Lung (tissue), 12 donors: ENCODE measurements around the gene CGN. TPM values are rescaled to one million over a fixed set of nuclear protein-coding genes. Genes with fewer than 3 reads are reported as not detected.

Source experiments
- ATAC-seq: fragments of 200-7000 bp; cut with Tn5 transposase; one replicate; pipeline ENCODE4 v1.9.1; 2020; ENCODE audit warnings: moderate number of reproducible peaks; ENCODE audit not compliant: insufficient read depth, low FRiP score
- DNase-seq, 3 donors: peaks; one replicate each; pipeline ENCODE4 v3.0.0-alpha.2; 2013 to 2017
- H3K27ac ChIP-seq, 2 donors: one replicate each; pipeline ENCODE4 v1.5.1; 2013; ENCODE audit warnings: mild to moderate bottlenecking in 2 of 2, moderate library complexity in 2 of 2, control low read depth in 1 of 2, inconsistent platforms in 1 of 2, low read depth in 1 of 2, low read length in 1 of 2
- H3K27me3 ChIP-seq, 3 donors: one replicate each; pipeline ENCODE4 v1.5.1; 2013; ENCODE audit warnings: low read length in 2 of 3; ENCODE audit not compliant: control insufficient read depth in 3 of 3, insufficient read depth in 3 of 3
- H3K36me3 ChIP-seq, 4 donors: one replicate each; pipeline ENCODE4 v1.5.1; 2013; ENCODE audit warnings: low read length in 4 of 4, mild to moderate bottlenecking in 1 of 4, moderate library complexity in 1 of 4; ENCODE audit not compliant: control insufficient read depth in 4 of 4, insufficient read depth in 4 of 4
- H3K4me1 ChIP-seq, 5 donors: one replicate each; pipeline ENCODE4 v1.5.1; 2013; ENCODE audit warnings: low read length in 5 of 5, mild to moderate bottlenecking in 2 of 5, moderate library complexity in 1 of 5; ENCODE audit not compliant: control insufficient read depth in 5 of 5, insufficient read depth in 5 of 5
- H3K4me3 ChIP-seq: one replicate; pipeline ENCODE4 v1.5.1; 2013; ENCODE audit warnings: mild to moderate bottlenecking, control low read depth, moderate library complexity
- H3K9ac ChIP-seq, 2 donors: one replicate each; pipeline ENCODE4 v1.5.1; 2013; ENCODE audit warnings: low read length in 2 of 2, control low read depth in 1 of 2; ENCODE audit not compliant: insufficient read depth in 1 of 2
- H3K9me3 ChIP-seq, 4 donors: one replicate each; pipeline ENCODE4 v1.5.1; 2013; ENCODE audit warnings: low read length in 3 of 4, mild to moderate bottlenecking in 1 of 4, moderate library complexity in 1 of 4; ENCODE audit not compliant: control insufficient read depth in 4 of 4, insufficient read depth in 3 of 4
- CTCF ChIP-seq: IDR thresholded peaks from 2 replicates; pipeline ENCODE4 v1.5.1; 2012; ENCODE audit warnings: mild to moderate bottlenecking; ENCODE audit errors: control extremely low read depth, extremely low read depth
- WGBS, 2 donors: extraction: QIAGEN DNeasy Blood & Tissue Kit; methylation state at CpG; one replicate each; pipeline ENCODE4 v1.1.7; 2013; 5-methylcytosine and 5-hydroxymethylcytosine counted together
- polyA plus RNA-seq, 2 donors: library from polyadenylated mRNA; stranded (reverse); fragments of 200-250 nt; gene quantifications; one replicate each; pipeline ENCODE4 v1.2.1, GENCODE V29; 2013
- total RNA-seq, 2 donors: library from RNA; depleted of rRNA in 1 of 2; stranded (reverse); fragments of >200 nt in 1 of 2; gene quantifications; one replicate each; pipeline ENCODE4 v1.2.1, GENCODE V29; 2014 to 2021
- donor health status: control.
- donor health status: control.
- donor health status: Bipolar disorder and iron deficiency.
- donor health status: healthy.
- donor health status: DM: yes; HTN: yes; CAD: no.

Gene CGN
- total and polyA plus RNA-seq, 4 donors: 23.4 to 74.9 (median 36.8) TPM

- Histone ChIP-seq H3K9me3 (no peaks in the 10 kb centered on the region), H3K36me3 (no peaks in the 10 kb centered on the region), H3K27ac (no peak overlapping the region), H3K27me3 (peaks cover 0 to 33% (median 32%) of the 10 kb centered on the region in 3 donors), H3K4me1 (peaks cover 0 to 17% (median 0%) of the 10 kb centered on the region in 5 donors), H3K4me3 (no peak overlapping the region), H3K9ac (no peak overlapping the region)
- WGBS, 2 donors: 84 to 94% methylated on average over 4 of the region's 4 CpGs
- no peak for TF ChIP-seq CTCF
- ATAC-seq (no peak), DNase-seq (no peak)
These were observed 4.1 kb downstream of the CGN start for GRCh38 chr1:151515265-151515664.

- Histone ChIP-seq H3K27ac (peak overlapping the region in 1 of 2 donors; percentile 86), H3K9ac (no peak overlapping the region), H3K9me3 (no peaks in the 10 kb centered on the region), H3K36me3 (no peaks in the 10 kb centered on the region), H3K27me3 (peaks cover 0 to 26% (median 26%) of the 10 kb centered on the region in 3 donors), H3K4me3 (no peak overlapping the region), H3K4me1 (peaks cover 0 to 11% (median 0%) of the 10 kb centered on the region in 5 donors)
- TF ChIP-seq CTCF: no peak
- ATAC-seq (no peak), DNase-seq (peak in 1 of 3 donors; percentile 20)
- WGBS, 2 donors: 70% methylated on average over 1 of the region's 1 CpG
These were observed 4.9 kb downstream of the CGN start for GRCh38 chr1:151516031-151516511.

- H3K36me3 ChIP-seq: no peaks in the 10 kb centered on the region
- no peak overlapping the region for H3K4me3 ChIP-seq
- no peak overlapping the region for H3K9ac ChIP-seq
- TF ChIP-seq CTCF: no peak
- peaks cover 0 to 6% (median 0%) of the 10 kb centered on the region in 5 donors for H3K4me1 ChIP-seq
- 95% methylated on average over 12 of the region's 12 CpGs for WGBS, 2 donors
- ATAC-seq: no peak
- DNase-seq: no peak
- H3K27ac ChIP-seq: peak overlapping the region in 1 of 2 donors; percentile 69
- no peaks in the 10 kb centered on the region for H3K9me3 ChIP-seq
- peaks cover 0 to 8% (median 5%) of the 10 kb centered on the region in 3 donors for H3K27me3 ChIP-seq
These were observed 7.2 kb downstream of the CGN start for GRCh38 chr1:151518431-151518830.

- H3K27ac ChIP-seq: peak overlapping the region in 1 of 2 donors; percentile 69
- TF ChIP-seq CTCF: no peak
- no peak for DNase-seq
- ATAC-seq: no peak
- 96 to 98% methylated on average over 15 of the region's 15 CpGs for WGBS, 2 donors
- no peaks in the 10 kb centered on the region for H3K9me3 ChIP-seq
- H3K9ac ChIP-seq: no peak overlapping the region
- peaks cover 0 to 3% (median 0%) of the 10 kb centered on the region in 3 donors for H3K27me3 ChIP-seq
- no peaks in the 10 kb centered on the region for H3K36me3 ChIP-seq
- no peak overlapping the region for H3K4me3 ChIP-seq
- peaks cover 0 to 6% (median 0%) of the 10 kb centered on the region in 5 donors for H3K4me1 ChIP-seq
These were observed 7.7 kb downstream of the CGN start for GRCh38 chr1:151518936-151519335.
